CD14-positive monocyte (primary cell): ENCODE results near the gene FCHO1. TPM values are rescaled to one million over a fixed set of nuclear protein-coding genes. Genes with fewer than 3 reads are reported as not detected.

Source experiments
- DNase-seq, 3 donors: peaks; one replicate each; pipeline ENCODE4 v3.0.0-alpha.2; 2011 to 2022
- H2AFZ ChIP-seq: 2 replicates; pipeline ENCODE4 v1.6.0; 2012; ENCODE audit warnings: mild to moderate bottlenecking, low read depth, low read length, inconsistent platforms; ENCODE audit not compliant: insufficient read depth, poor library complexity, severe bottlenecking
- H3K27ac ChIP-seq, 2 donors: 1 replicate in 1 of 2; 2 replicates in 1 of 2; pipeline ENCODE4 v1.5.1; 2012 to 2013; ENCODE audit warnings: low read length in 2 of 2, control low read depth in 1 of 2, inconsistent platforms in 1 of 2, low read depth in 1 of 2, mild to moderate bottlenecking in 1 of 2
- H3K27me3 ChIP-seq, 2 donors: one replicate each; pipeline versions ENCODE4 v1.6.0 to v1.6.1; 2011 to 2013; ENCODE audit warnings: low read length in 2 of 2; ENCODE audit not compliant: control insufficient read depth in 2 of 2, insufficient read depth in 2 of 2
- H3K36me3 ChIP-seq, 2 donors: replicated peaks in 1 of 2; 1 replicate in 1 of 2; 2 replicates in 1 of 2; pipeline versions ENCODE4 v1.5.1 to v1.6.1; 2012 to 2013; ENCODE audit warnings: low read length in 2 of 2, control low read depth in 1 of 2, inconsistent platforms in 1 of 2, mild to moderate bottlenecking in 1 of 2; ENCODE audit not compliant: insufficient read depth in 2 of 2, control insufficient read depth in 1 of 2
- H3K4me1 ChIP-seq, 2 donors: 1 replicate in 1 of 2; 2 replicates in 1 of 2; pipeline versions ENCODE4 v1.5.1 to v1.6.1; 2012 to 2013; ENCODE audit warnings: low read length in 2 of 2, control low read depth in 1 of 2, inconsistent platforms in 1 of 2, mild to moderate bottlenecking in 1 of 2, moderate library complexity in 1 of 2; ENCODE audit not compliant: insufficient read depth in 2 of 2, control insufficient read depth in 1 of 2
- H3K4me2 ChIP-seq: replicated peaks from 2 replicates; pipeline ENCODE3; 2012; ENCODE audit warnings: low read length, moderate library complexity, mild to moderate bottlenecking; ENCODE audit not compliant: poor library complexity, severe bottlenecking; ENCODE audit errors: extremely low read depth
- H3K4me3 ChIP-seq, 3 experiments: fragments of 200-600 bp in 1 of 3; sonication (generic) in 1 of 3; replicated peaks in 1 of 3; 1 replicate in 2 of 3; 2 replicates in 1 of 3; pipeline ENCODE4 v1.5.1; 2011 to 2013; ENCODE audit warnings: low read length in 3 of 3, mild to moderate bottlenecking in 3 of 3, control low read depth in 2 of 3, low read depth in 2 of 3, inconsistent platforms in 1 of 3, moderate library complexity in 1 of 3
- H3K79me2 ChIP-seq: 2 replicates; pipeline ENCODE4 v1.6.0; 2012; ENCODE audit warnings: mild to moderate bottlenecking, control low read depth, inconsistent platforms, low read length, moderate library complexity; ENCODE audit not compliant: insufficient read depth
- H3K9ac ChIP-seq: 2 replicates; pipeline ENCODE4 v1.6.0; 2017; ENCODE audit warnings: low read length, mild to moderate bottlenecking; ENCODE audit not compliant: insufficient read depth, poor library complexity, severe bottlenecking
- H3K9me3 ChIP-seq, 2 donors: replicated peaks in 1 of 2; 1 replicate in 1 of 2; 2 replicates in 1 of 2; pipeline versions ENCODE4 v1.5.1 to v1.6.1; 2012 to 2013; ENCODE audit warnings: low read length in 2 of 2, control low read depth in 1 of 2; ENCODE audit not compliant: control insufficient read depth in 1 of 2, insufficient read depth in 1 of 2
- H4K20me1 ChIP-seq: 2 replicates; pipeline ENCODE4 v1.6.0; 2012; ENCODE audit warnings: mild to moderate bottlenecking, low read length, control low read depth, moderate library complexity; ENCODE audit not compliant: insufficient read depth
- H3K27ac Mint-ChIP-seq, 7 donors: one replicate each; pipeline ENCODE4 v1.8.0; 2020; ENCODE audit warnings: mild to moderate bottlenecking in 7 of 7, mixed read lengths in 7 of 7, moderate library complexity in 6 of 7, inconsistent platforms in 2 of 7
- H3K27me3 Mint-ChIP-seq, 3 donors: one replicate each; pipeline ENCODE4 v1.8.0; 2021 to 2022; ENCODE audit warnings: low read depth in 3 of 3, mild to moderate bottlenecking in 3 of 3, mixed read lengths in 3 of 3, moderate library complexity in 3 of 3, inconsistent platforms in 1 of 3
- H3K36me3 Mint-ChIP-seq, 2 donors: one replicate each; pipeline ENCODE4 v1.8.0; 2020; ENCODE audit warnings: mixed read lengths in 2 of 2, inconsistent platforms in 1 of 2, mild to moderate bottlenecking in 1 of 2
- H3K4me1 Mint-ChIP-seq: one replicate; pipeline ENCODE4 v1.8.0; 2020; ENCODE audit warnings: mild to moderate bottlenecking, mixed read lengths
- H3K4me3 Mint-ChIP-seq, 2 donors: one replicate each; pipeline ENCODE4 v1.8.0; 2020; ENCODE audit warnings: mild to moderate bottlenecking in 2 of 2, mixed read lengths in 2 of 2, moderate library complexity in 1 of 2
- H3K9me3 Mint-ChIP-seq, 7 donors: one replicate each; pipeline ENCODE4 v1.8.0; 2020 to 2022; ENCODE audit warnings: mixed read lengths in 7 of 7, mild to moderate bottlenecking in 6 of 7, moderate library complexity in 6 of 7, inconsistent platforms in 2 of 7
- CTCF ChIP-seq: fragments of 200-600 bp; IDR thresholded peaks from one replicate; pipeline ENCODE4 v1.8.0; 2022; ENCODE audit warnings: antibody characterized with exemption, mild to moderate bottlenecking
- WGBS: methylation state at CpG from one replicate; pipeline ENCODE4 v1.1.5; 2013; ENCODE audit warnings: missing lambda C conversion rate; ENCODE audit not compliant: insufficient coverage; 5-methylcytosine and 5-hydroxymethylcytosine counted together
- intact Hi-C, 2 donors: fragments of 100-400 bp; cut with micrococcal nuclease; formaldehyde crosslinking; loops; one replicate each; pipeline versions ENCODE4 v1.15.0 to v1.15.1; 2023
- polyA plus RNA-seq, 3 donors: library from polyadenylated mRNA; depleted of rRNA in 1 of 3; unstranded in 2 of 3; stranded (reverse) in 1 of 3; fragments of 300-500 nt in 2 of 3; fragments of >200 nt in 1 of 3; fragmentation: Illumina TruSeq in 2 of 3; gene quantifications; 1 replicate in 2 of 3; 2 replicates in 1 of 3; pipeline ENCODE4 v1.2.3, GENCODE V29; 2012 to 2021

FCHO1 gene
- polyA plus RNA-seq, 3 donors = 11.4 to 32.0 (median 13.4) TPM

- intact Hi-C loops = no loop called here
- H3K4me3 ChIP-seq = no peak overlapping the region
- no peaks in the 10 kb centered on the region for H4K20me1 ChIP-seq
- H3K4me1 ChIP-seq = peaks cover 12 to 17% of the 10 kb centered on the region in 2 donors
- WGBS = 46% methylated on average over 30 of the region's 38 CpGs
- no peak for TF ChIP-seq CTCF
- Mint-ChIP-seq H3K4me1 (peaks cover 19% of the 10 kb centered on the region), H3K9me3 (peaks cover 0 to 3% (median 0%) of the 10 kb centered on the region in 7 donors), H3K27ac (no peak overlapping the region), H3K36me3 (peaks cover 0 to 6% of the 10 kb centered on the region in 2 donors), H3K4me3 (peak overlapping the region in 1 of 2 donors; percentile 76), H3K27me3 (peaks cover 19 to 31% (median 27%) of the 10 kb centered on the region in 3 donors)
- no peak overlapping the region for H3K9ac ChIP-seq
- no peaks in the 10 kb centered on the region for H3K36me3 ChIP-seq
- DNase-seq = no peak
- H3K79me2 ChIP-seq = no peaks in the 10 kb centered on the region
- no peak overlapping the region for H3K4me2 ChIP-seq
- no peaks in the 10 kb centered on the region for H3K9me3 ChIP-seq
- H3K27ac ChIP-seq = no peak overlapping the region
- no peak overlapping the region for H2AFZ ChIP-seq
- H3K27me3 ChIP-seq = peaks cover 0 to 14% of the 10 kb centered on the region in 2 donors
These were observed 56.5 kb downstream of the FCHO1 start for GRCh38 chr19:17807731-17808316.

- Histone ChIP-seq H3K36me3 (no peaks in the 10 kb centered on the region), H2AFZ (no peak overlapping the region), H3K27ac (no peak overlapping the region), H3K27me3 (peaks cover 0 to 14% of the 10 kb centered on the region in 2 donors), H3K4me3 (no peak overlapping the region), H3K9ac (no peak overlapping the region), H3K4me2 (no peak overlapping the region), H3K79me2 (no peaks in the 10 kb centered on the region), H4K20me1 (no peaks in the 10 kb centered on the region), H3K9me3 (no peaks in the 10 kb centered on the region), H3K4me1 (peaks cover 0 to 5% of the 10 kb centered on the region in 2 donors)
- H3K4me3 Mint-ChIP-seq = no peak overlapping the region
- no CpG with 5 or more reads among the region's 2 CpGs for WGBS
- peaks cover 8% of the 10 kb centered on the region for H3K4me1 Mint-ChIP-seq
- peaks cover 0 to 1% (median 0%) of the 10 kb centered on the region in 7 donors for H3K9me3 Mint-ChIP-seq
- DNase-seq = no peak
- H3K36me3 Mint-ChIP-seq = no peaks in the 10 kb centered on the region
- intact Hi-C loops = no loop called here
- TF ChIP-seq CTCF = no peak
- no peak overlapping the region for H3K27ac Mint-ChIP-seq
- peaks cover 19 to 31% (median 26%) of the 10 kb centered on the region in 3 donors for H3K27me3 Mint-ChIP-seq
These were observed 59.8 kb downstream of the FCHO1 start for GRCh38 chr19:17811103-17811502.
